ENCODE data around the gene PIPOX.

The PIPOX gene
- long read RNA-seq, donor 1, partial matches to known transcripts, result 14 of 15 reads
- long read RNA-seq, donor 1, other reads (novel, unspliced or antisense), result 0 of 15 reads
- long read RNA-seq, donor 2, partial matches to known transcripts, result 11 of 13 reads
- long read RNA-seq, donor 2, other reads (novel, unspliced or antisense), result 0 of 13 reads
- long read RNA-seq, donor 3, partial matches to known transcripts, result 0 of 1 reads
- long read RNA-seq, donor 3, other reads (novel, unspliced or antisense), result 0 of 1 reads
- long read RNA-seq, donor 4, result 0 reads
- long read RNA-seq, donor 5, partial matches to known transcripts, result 12 of 14 reads
- long read RNA-seq, donor 5, other reads (novel, unspliced or antisense), result 0 of 14 reads
- long read RNA-seq, donor 6, partial matches to known transcripts, result 0 of 1 reads
- long read RNA-seq, donor 6, other reads (novel, unspliced or antisense), result 0 of 1 reads
- long read RNA-seq, donor 7, result 0 reads
- long read RNA-seq, donor 8, transcript PIPOX-201 (8 exons, 2,414 nt), result major isoform, 5 of 16 reads
- long read RNA-seq, donor 8, partial matches to known transcripts, result 11 of 16 reads
- long read RNA-seq, donor 8, other reads (novel, unspliced or antisense), result 0 of 16 reads

GRCh38 chr17:29042679-29043538 lies at the start of gene PIPOX:
Gene PIPOX, plus strand, starts transcription at chr17:29043141. Its CDS starts 85 bp downstream, at chr17:29043226.
- DNase-seq, result no peak

- DNase-seq, result no peak
These were observed 49.1 kb upstream of the PIPOX start for GRCh38 chr17:28993645-28994426.

- no peak for DNase-seq
These were observed 46.3 kb upstream of the PIPOX start for GRCh38 chr17:28996554-28997096.

- DNase-seq, result no peak
These were observed 45.1 kb upstream of the PIPOX start for GRCh38 chr17:28997806-28998205.

GRCh38 chr17:28999206-28999605 lies 43.7 kb upstream of the PIPOX start:
- no peak for DNase-seq

- no peak for DNase-seq
These were observed 42.0 kb upstream of the PIPOX start for GRCh38 chr17:29000973-29001372.

- no peak for DNase-seq
These were observed 40.1 kb upstream of the PIPOX start for GRCh38 chr17:29002811-29003210.

GRCh38 chr17:29003289-29003688 lies 39.7 kb upstream of the PIPOX start:
- DNase-seq, result no peak

GRCh38 chr17:29004081-29004692 lies 38.8 kb upstream of the PIPOX start:
- peak; percentile 31 for DNase-seq

- peak; percentile 58 for DNase-seq
These were observed 36.9 kb upstream of the PIPOX start, which contains the start of gene SEZ6 for GRCh38 chr17:29005936-29006511. Gene SEZ6, minus strand, starts transcription at chr17:29006033. Its CDS starts 164 bp downstream, at chr17:29005869.

- no peak for DNase-seq
These were observed 35.5 kb upstream of the PIPOX start for GRCh38 chr17:29007456-29007855.

GRCh38 chr17:29007860-29008455 lies 35.0 kb upstream of the PIPOX start:
- no peak for DNase-seq

- DNase-seq, result no peak
These were observed 34.4 kb upstream of the PIPOX start for GRCh38 chr17:29008591-29008990.

GRCh38 chr17:29010129-29010528 lies 32.8 kb upstream of the PIPOX start:
- DNase-seq, result no peak

- no peak for DNase-seq
These were observed 32.4 kb upstream of the PIPOX start for GRCh38 chr17:29010586-29010985.

- DNase-seq, result no peak
These were observed 30.4 kb upstream of the PIPOX start for GRCh38 chr17:29012535-29012934.

GRCh38 chr17:29014716-29015115 lies 28.2 kb upstream of the PIPOX start:
- no peak for DNase-seq

- no peak for DNase-seq
These were observed 26.4 kb upstream of the PIPOX start for GRCh38 chr17:29016345-29017210.

GRCh38 chr17:29018788-29019474 lies 24.0 kb upstream of the PIPOX start:
- no peak for DNase-seq
